BE2C (cell line): ENCODE results near the gene COA5.
A peak's percentile ranks its signal among the peaks of the same experiment; 100 is the strongest.

Source experiments
- DNase-seq: peaks from one replicate; pipeline ENCODE4 v3.0.0-alpha.2; 2020
- H3K27me3 ChIP-seq: fragments of 250-450 bp; sonication (Bioruptor Pico); 2 replicates; pipeline ENCODE4 v1.5.1; 2020; ENCODE audit warnings: mild to moderate bottlenecking
- H3K36me3 ChIP-seq: fragments of 250-450 bp; sonication (Bioruptor Pico); 2 replicates; pipeline ENCODE4 v1.5.1; 2020; ENCODE audit warnings: mild to moderate bottlenecking
- H3K4me1 ChIP-seq: fragments of 250-450 bp; sonication (Bioruptor Pico); 2 replicates; pipeline ENCODE4 v1.5.1; 2020
- H3K4me3 ChIP-seq: 2 replicates; pipeline ENCODE4 v1.5.1; 2011; ENCODE audit warnings: low read depth, low read length
- H3K9me3 ChIP-seq: fragments of 250-450 bp; sonication (Bioruptor Pico); 2 replicates; pipeline ENCODE4 v1.5.1; 2020
- TF ChIP-seq, protein P1 (sequence below): IDR thresholded peaks from 2 replicates; pipeline ENCODE4 v1.5.1; 2012; ENCODE audit warnings: mild to moderate bottlenecking, low read depth, low read length

Gene COA5

DNA sequence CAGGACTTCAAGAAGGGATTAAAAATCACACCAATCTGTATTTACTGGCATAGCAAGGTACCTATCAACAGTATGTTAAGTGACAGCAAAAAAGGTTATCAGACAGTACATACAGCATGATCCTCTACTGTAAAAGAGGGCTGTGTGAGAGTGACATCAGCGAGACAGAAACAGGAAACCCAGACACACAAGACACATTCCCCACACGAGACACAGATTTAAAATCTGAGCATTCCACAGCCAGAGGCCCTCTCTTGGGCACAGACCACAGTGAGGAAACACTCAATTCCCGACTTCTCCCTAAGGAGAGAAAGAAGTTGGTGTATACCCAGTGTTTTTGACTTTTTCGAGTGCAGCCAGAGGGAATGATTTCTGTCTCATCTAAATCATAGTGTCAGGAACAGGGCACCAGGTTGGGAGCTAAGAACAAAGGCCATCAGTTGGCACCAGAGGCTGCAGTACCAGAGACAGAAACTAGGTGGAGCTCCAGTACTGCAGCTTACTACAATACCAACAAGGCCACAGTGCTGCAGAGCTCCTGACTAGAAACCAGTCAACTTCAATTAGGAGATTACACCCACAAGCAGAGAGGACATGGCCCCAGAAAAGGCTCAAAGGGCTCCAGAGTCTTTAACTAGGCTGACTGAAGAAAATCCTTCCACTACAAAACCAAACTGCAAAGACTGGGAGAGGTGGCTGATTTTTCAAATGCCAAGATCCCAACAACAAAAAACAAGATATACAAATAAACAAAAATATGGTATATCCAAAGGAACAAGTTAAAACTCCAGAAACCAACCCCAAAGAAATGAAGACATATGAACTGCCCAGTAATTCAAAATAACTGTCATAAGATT is 41.1 kb upstream of the COA5 start:
- DNase-seq, result peak; percentile 62
- Histone ChIP-seq H3K27me3 (no peaks in the 10 kb centered on the region), H3K4me3 (no peak overlapping the region), H3K36me3 (no peaks in the 10 kb centered on the region), H3K4me1 (no peaks in the 10 kb centered on the region), H3K9me3 (no peaks in the 10 kb centered on the region)
- TF ChIP-seq, protein P1, sequence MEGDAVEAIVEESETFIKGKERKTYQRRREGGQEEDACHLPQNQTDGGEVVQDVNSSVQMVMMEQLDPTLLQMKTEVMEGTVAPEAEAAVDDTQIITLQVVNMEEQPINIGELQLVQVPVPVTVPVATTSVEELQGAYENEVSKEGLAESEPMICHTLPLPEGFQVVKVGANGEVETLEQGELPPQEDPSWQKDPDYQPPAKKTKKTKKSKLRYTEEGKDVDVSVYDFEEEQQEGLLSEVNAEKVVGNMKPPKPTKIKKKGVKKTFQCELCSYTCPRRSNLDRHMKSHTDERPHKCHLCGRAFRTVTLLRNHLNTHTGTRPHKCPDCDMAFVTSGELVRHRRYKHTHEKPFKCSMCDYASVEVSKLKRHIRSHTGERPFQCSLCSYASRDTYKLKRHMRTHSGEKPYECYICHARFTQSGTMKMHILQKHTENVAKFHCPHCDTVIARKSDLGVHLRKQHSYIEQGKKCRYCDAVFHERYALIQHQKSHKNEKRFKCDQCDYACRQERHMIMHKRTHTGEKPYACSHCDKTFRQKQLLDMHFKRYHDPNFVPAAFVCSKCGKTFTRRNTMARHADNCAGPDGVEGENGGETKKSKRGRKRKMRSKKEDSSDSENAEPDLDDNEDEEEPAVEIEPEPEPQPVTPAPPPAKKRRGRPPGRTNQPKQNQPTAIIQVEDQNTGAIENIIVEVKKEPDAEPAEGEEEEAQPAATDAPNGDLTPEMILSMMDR, result peak; percentile 94

DNA sequence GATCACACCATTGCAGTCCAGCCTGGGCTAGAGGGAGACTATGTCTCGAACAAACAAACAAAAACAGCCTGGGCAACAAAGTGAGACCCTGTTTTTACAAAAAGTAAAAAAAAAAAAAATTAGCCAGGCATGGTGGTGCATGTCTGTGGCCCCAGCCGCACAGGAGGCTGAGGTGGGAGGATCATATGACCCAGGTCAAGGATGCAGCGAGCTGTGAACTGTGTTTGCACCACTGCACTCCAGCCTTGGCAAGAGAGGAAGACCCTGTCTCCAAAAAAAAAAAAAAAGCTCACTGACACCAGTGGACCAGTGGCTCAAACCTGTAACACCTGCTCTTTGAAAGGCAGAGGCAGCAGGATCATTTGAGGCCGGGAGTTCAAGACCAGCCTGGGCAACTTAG is 40.1 kb upstream of the COA5 start:
- no peaks in the 10 kb centered on the region for H3K36me3 ChIP-seq
- no peak overlapping the region for H3K4me3 ChIP-seq
- DNase-seq, result no peak
- no peaks in the 10 kb centered on the region for H3K4me1 ChIP-seq
- H3K9me3 ChIP-seq, result no peaks in the 10 kb centered on the region
- no peaks in the 10 kb centered on the region for H3K27me3 ChIP-seq
- TF ChIP-seq, protein P1, result no peak

DNA sequence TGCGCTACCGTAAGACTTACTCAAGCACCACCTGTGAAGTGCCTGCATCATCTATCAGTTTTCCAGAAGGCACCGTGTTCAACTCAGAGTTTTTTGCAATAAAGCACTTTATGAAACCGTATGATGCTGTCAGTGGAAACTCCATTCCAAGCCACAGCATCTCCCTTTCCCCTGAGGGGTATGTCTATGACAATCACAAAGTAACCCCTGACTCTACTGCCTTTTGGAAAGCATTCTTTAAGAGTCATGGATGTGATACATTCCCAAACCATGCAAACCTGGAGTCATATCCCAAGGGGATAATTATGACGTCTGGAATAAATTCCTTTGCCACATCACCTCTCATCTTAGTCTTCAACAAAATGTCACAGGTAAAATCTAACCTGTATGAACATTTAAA is 39.3 kb upstream of the COA5 start:
- H3K4me3 ChIP-seq, result no peak overlapping the region
- TF ChIP-seq, protein P1, result no peak

DNA sequence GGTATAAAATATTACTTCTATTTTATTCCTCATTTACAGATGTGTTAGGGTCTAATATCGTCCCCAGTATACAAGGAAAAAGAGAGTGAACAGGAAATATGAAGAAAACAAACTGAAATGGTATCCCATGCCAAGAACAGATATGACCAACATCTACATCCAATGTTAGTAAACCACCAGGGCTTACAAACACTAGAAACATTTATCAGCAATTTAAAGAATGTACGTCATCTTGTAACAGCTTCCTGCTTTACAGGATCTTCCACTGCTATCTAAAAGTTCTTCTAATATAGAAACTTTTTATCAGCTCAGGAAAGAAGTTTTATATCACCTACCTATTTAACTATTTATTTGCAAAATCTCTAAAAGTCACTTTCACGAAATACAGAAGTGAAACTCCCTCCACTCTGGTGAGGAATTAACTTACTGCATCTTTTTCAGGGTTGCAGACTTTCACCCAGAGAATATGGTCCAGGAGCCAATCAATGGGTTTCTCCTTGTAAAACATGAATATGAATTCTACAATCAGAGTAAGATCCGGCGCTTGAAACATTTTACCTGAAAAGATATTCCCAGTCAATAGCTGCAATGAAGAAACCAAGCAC is 35.3 kb upstream of the COA5 start:
- TF ChIP-seq, protein P1, result no peak

More for the DNA sequence above, 39.3 kb upstream of the COA5 start:
- Histone ChIP-seq H3K36me3 (no peaks in the 10 kb centered on the region), H3K27me3 (no peaks in the 10 kb centered on the region), H3K4me1 (no peaks in the 10 kb centered on the region), H3K9me3 (no peaks in the 10 kb centered on the region)
- DNase-seq, result no peak

DNA sequence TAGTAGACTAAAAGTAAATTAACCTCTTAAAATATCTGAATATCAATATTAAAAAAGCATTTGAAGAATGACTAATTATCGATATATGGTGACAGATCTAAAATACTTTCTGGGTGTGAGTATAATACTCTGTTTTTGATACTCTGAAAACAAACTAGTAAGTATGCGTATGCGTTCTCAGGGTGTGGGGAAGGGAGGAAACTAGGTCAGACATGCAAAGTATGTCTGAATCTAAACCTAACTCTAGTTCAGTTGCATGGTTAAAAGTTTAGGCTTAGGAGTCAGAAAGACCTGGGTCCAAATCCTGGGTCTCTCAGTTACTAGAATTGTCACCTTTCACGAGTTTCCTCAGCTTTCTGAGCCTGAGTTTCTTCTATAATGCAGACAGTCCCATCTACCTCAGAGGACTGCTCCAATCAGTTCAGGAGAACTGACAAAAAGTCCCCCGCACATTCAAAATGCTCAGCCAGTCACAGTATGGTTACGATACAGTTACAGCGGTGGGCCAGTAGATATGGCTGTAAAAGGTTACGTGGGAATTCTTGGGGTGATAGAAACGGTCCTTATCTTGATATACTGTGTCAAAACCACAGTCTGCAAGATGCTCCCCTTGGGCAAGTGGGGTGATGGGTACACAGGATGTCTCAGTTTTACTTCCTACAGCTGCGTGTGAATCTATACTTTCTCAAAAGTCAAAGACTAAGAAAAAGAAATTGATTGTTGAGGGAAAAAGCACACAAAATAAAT is 29.3 kb upstream of the COA5 start:
- no peak overlapping the region for H3K4me3 ChIP-seq
- H3K27me3 ChIP-seq, result no peaks in the 10 kb centered on the region
- DNase-seq, result no peak
- no peaks in the 10 kb centered on the region for H3K4me1 ChIP-seq
- TF ChIP-seq, protein P1, result no peak
- no peaks in the 10 kb centered on the region for H3K9me3 ChIP-seq
- H3K36me3 ChIP-seq, result no peaks in the 10 kb centered on the region

More for the DNA sequence above, 35.3 kb upstream of the COA5 start:
- H3K27me3 ChIP-seq, result no peaks in the 10 kb centered on the region
- H3K36me3 ChIP-seq, result no peaks in the 10 kb centered on the region
- H3K4me3 ChIP-seq, result no peak overlapping the region
- H3K4me1 ChIP-seq, result no peaks in the 10 kb centered on the region
- H3K9me3 ChIP-seq, result no peaks in the 10 kb centered on the region
- DNase-seq, result no peak
